ENCODE results near the gene DAB1.

DAB1 gene

DNA sequence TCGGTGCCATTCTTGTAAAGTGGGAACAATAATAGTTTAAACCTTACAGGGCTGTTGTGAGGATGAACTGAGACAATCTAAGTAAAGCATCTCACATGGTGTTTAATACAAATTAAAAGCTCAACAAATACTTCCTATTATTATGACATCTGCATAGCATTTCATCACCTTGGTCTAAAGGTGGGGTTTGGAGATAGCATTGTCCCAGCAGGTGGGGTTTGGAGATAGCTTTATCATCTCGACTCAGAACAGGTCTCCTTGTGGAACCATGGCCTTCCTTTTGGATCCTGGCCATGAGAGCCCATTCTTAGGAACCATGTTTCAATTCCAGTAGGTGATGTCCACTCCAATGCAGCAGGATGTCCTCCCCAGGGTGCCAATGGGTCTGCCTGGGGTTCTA, 437.5 kb downstream of the DAB1 start:
- DNase-seq: no peak
- no peak overlapping the region for H3K4me3 ChIP-seq
- no peak overlapping the region for H3K27ac ChIP-seq
- H3K27me3 ChIP-seq: no peaks in the 10 kb centered on the region
- no peaks in the 10 kb centered on the region for H3K4me1 ChIP-seq
- TF ChIP-seq, protein P1, sequence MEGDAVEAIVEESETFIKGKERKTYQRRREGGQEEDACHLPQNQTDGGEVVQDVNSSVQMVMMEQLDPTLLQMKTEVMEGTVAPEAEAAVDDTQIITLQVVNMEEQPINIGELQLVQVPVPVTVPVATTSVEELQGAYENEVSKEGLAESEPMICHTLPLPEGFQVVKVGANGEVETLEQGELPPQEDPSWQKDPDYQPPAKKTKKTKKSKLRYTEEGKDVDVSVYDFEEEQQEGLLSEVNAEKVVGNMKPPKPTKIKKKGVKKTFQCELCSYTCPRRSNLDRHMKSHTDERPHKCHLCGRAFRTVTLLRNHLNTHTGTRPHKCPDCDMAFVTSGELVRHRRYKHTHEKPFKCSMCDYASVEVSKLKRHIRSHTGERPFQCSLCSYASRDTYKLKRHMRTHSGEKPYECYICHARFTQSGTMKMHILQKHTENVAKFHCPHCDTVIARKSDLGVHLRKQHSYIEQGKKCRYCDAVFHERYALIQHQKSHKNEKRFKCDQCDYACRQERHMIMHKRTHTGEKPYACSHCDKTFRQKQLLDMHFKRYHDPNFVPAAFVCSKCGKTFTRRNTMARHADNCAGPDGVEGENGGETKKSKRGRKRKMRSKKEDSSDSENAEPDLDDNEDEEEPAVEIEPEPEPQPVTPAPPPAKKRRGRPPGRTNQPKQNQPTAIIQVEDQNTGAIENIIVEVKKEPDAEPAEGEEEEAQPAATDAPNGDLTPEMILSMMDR (IDR thresholded peaks at IDR 0.05): no peak
- H3K36me3 ChIP-seq: no peaks in the 10 kb centered on the region
- intact Hi-C loops (cut with DNase I; ENCODE audit: low total_unique reads): no loop called here
- H3K9me3 ChIP-seq: no peaks in the 10 kb centered on the region

DNA sequence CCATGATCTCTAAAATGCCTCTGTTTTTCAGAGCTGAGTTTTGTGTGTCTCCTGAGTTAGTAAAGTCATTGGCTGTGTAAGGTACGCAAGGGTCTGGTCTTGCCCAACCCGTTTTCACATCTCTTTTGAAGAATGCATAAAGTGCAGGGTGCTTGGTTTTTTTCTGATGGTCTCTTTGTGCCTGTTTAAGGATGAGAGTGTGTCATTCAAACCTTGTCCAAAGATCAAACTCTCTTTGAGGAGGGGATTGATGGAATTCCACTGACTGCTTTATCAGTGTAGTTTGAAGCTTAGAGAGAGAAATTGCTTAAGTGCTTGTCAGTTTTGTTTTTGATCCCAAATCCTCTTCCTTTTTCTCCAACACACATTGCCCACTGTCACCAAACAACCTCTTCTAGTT, 438.0 kb downstream of the DAB1 start:
- no peak for DNase-seq
- Histone ChIP-seq H3K27me3 (no peaks in the 10 kb centered on the region), H3K4me1 (no peaks in the 10 kb centered on the region), H3K36me3 (no peaks in the 10 kb centered on the region), H3K4me3 (no peak overlapping the region), H3K27ac (no peak overlapping the region), H3K9me3 (no peaks in the 10 kb centered on the region)
- intact Hi-C loops (cut with DNase I; ENCODE audit: low total_unique reads): no loop called here
- TF ChIP-seq, protein P1 (IDR thresholded peaks at IDR 0.05): no peak

DNA sequence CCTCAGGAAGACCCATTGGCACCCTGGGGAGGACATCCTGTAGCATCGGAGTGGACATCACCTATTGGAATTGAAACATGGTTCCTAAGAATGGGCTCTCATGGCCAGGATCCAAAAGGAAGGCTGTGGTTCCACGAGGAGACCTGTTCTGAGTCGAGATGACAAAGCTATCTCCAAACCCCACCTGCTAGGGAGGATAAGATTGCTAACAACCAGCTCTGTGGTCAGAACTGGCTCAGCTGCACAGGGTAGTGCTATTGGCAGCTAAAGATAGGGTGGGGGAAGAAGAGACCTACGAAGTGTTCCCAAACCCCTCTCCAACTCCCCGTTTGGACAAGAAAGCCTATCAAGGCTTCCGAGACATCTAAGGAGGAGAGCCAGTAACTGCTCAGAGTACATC, 440.4 kb downstream of the DAB1 start:
- TF ChIP-seq, protein P1 (IDR thresholded peaks at IDR 0.05): no peak
- no peak for DNase-seq
- intact Hi-C loops (cut with DNase I; ENCODE audit: low total_unique reads): no loop called here
- Histone ChIP-seq H3K9me3 (no peaks in the 10 kb centered on the region), H3K4me3 (no peak overlapping the region), H3K36me3 (no peaks in the 10 kb centered on the region), H3K27ac (no peak overlapping the region), H3K4me1 (no peaks in the 10 kb centered on the region), H3K27me3 (no peaks in the 10 kb centered on the region)

DNA sequence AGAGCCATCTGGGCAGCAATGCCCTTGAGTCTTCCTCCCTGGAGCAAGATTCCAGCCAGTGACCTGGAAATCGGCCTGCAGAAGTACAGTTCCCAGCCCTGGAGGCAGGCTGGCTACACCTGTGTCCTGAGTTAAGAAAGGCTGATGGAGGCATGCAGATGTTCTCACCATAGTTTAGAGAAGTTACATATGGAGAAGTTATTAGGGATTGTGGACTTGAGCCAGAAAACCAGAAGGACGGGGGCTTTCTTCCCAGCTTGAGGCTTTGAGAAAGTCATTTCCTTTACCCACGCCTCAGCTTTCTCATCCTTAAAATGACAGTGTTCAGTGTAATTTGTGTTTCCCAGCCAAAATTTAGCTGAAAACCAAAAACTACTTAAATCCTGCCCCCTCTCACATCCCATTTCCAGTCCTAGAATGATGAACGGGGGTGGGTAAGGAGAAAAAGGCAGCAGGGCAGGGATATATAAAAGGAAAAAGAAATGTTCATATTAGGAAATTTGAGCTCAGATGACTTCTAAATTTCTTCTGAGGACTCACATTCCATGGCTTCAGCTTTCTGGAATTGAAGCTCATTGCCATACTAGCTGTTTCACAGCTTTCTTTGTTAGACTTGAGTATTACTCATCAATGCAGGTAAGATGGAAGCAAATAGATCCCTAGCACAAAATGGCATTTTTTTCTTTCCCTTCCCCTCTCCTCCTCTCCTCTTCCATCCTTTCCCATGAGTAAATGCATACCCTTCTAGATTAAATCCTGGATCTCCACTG, 443.7 kb downstream of the DAB1 start:
- no peak for DNase-seq
- no peaks in the 10 kb centered on the region for H3K4me1 ChIP-seq
- intact Hi-C loops (cut with DNase I; ENCODE audit: low total_unique reads): no loop called here
- no peaks in the 10 kb centered on the region for H3K36me3 ChIP-seq
- no peaks in the 10 kb centered on the region for H3K9me3 ChIP-seq
- H3K27ac ChIP-seq: no peak overlapping the region
- TF ChIP-seq, protein P1 (IDR thresholded peaks at IDR 0.05): no peak
- no peak overlapping the region for H3K4me3 ChIP-seq
- H3K27me3 ChIP-seq: no peaks in the 10 kb centered on the region

DNA sequence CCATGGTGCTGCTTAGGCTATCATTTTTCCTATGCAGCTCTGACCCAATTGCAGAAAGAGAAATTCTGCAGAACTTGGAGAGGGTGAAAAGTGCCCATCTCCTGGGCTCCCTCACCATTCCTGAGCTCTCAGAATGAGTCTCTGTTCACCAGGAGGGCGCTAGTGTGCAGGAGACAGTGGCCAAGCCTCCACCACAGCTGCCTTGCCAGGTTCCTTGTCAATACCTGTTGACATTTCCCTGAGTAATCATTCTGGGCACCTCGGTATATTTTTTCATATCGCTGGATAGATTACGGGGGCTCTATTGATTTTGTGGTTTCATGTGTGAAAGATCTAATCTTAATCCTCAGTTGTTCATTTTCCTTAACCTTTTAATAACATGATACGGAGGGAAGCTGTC, 445.0 kb downstream of the DAB1 start:
- Histone ChIP-seq H3K27ac (no peak overlapping the region), H3K9me3 (no peaks in the 10 kb centered on the region), H3K27me3 (no peaks in the 10 kb centered on the region), H3K4me1 (no peaks in the 10 kb centered on the region), H3K4me3 (no peak overlapping the region), H3K36me3 (no peaks in the 10 kb centered on the region)
- no peak for DNase-seq
- TF ChIP-seq, protein P1 (IDR thresholded peaks at IDR 0.05): no peak
- intact Hi-C loops (cut with DNase I; ENCODE audit: low total_unique reads): no loop called here

Data from tibial artery (tissue), 4 donors.